Stimulated activated CD8-positive, alpha-beta memory T cell treated with anti-CD3 and anti-CD28 coated beads, Interleukin-2, amount 100 ng/mL, for 48 hours (primary cell): ENCODE data around the gene SART3.
"Not testable (repeated sequence)": the region's sequence is repeated elsewhere in the genome, so short reads cannot be mapped to it uniquely, and the experiment has no call there.

Experiments
- DNase-seq, 2 donors: peaks; one replicate each; pipeline ENCODE4 v3.0.0-alpha.2; 2020; ENCODE audit warnings: low read depth in 2 of 2

Gene SART3

GRCh38 chr12:108597559-108598471 lies 36.8 kb upstream of the SART3 start, which contains the start of gene TMEM119:
Gene TMEM119 (minus strand): TSS chr12:108598084. CDS start chr12:108592383, 5,701 bp downstream.
- no peak for DNase-seq

DNA sequence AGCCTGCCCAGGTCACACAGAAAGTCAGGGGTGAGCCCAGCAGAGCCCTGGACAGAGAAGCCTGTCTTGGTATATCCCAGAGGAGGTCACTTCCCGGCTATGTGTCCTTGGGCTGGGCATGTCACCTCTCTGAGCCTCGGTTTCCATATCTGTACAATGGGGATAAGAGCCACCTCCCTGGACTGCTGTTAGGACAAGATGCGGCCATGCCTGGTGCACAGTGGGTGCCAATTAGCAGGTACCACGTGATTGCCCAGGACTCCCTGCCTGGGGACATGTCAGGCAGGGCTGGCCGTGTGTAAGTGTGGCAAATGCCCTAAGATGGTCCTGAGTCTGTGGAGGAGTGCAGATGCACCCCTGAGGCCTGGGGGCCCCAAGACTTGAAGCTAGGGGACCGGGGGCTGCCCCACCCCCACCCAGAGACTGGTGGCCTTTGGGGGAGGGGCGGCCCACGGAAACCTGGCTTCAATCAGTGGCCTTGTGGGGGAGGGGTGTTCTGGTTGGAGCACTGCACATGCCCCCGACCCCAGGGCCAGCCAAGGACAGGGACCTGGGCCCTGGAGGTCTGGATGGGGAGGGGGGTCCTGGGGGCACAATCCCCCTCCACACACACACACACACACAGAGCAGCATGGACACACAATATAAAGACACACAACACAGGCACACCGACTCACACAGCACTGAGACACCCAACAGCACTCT lies 36.0 kb upstream of the SART3 start:
- DNase-seq = no peak

DNA sequence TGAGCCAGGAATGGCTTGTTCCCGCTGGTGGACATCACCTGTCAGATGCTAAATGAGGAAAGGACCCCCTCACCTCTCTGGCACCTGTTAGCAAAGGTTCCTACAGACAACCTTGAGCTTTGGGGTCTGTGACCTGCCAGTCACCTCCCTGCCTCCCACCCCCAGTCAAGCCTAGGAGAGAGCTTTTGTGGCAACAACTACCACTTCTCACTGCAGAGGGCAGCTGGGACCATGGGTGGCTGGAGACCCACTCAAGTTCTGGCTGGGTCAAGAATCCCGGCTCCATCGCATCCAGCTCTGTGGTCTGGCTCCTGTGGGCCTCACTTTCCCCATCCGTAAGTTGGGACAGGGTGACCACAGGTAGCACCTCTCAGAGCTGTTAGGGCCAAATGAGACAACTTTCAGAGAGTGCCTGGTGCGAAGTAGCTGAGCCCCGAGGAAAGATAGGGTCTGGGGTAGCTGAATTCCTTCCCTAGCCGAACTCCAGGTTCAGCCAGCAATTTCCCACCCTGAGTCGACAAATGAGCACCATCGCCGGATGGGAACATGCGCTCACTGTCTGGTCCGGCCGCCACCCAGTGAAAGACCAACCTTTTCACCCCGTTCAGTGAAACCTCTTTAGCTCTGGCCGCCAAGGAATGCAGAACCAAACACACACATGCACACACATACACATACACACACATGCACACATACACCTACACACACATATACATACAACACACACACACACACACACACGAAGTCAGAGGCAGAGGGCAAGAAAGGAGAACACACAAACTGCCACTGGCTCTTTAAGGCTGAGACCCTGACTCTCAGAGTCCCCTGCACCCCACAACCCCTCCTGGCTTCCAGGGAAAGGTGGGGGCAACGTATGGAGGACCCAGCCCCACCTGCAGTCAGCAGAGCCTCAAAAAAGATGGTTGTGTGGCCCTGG lies 35.0 kb upstream of the SART3 start:
- no peak for DNase-seq

- DNase-seq = no peak
Observed at GRCh38 chr12:108594960-108595710, 34.2 kb upstream of the SART3 start.

DNA sequence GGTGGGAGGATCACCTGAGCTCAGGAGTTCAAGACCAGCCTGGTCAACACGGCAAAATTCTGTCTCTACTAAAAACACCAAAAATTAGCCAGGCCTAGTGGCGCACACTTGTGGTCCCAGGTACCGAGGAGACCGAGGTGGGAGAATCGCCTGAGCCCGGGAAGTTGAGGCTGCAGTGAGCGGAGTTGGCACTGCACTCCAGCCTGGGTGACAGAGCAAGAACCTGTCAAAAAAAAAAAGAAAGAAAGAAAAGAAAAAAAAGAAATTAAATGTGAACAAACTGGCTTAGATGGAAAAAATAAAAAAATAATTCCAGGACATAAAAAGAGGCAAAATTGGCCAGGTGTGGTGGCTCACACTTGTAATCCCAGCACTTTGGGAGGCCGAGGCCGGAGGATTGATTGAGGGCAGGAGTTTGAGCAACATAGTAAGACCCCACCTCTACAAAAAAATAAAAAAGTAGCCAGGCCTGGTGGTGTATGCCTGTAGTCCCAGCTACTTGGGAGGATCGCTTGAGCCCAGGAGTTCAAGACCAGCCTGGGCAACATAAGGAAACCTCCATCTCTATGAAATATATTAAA lies 33.4 kb upstream of the SART3 start:
- DNase-seq = no peak

DNA sequence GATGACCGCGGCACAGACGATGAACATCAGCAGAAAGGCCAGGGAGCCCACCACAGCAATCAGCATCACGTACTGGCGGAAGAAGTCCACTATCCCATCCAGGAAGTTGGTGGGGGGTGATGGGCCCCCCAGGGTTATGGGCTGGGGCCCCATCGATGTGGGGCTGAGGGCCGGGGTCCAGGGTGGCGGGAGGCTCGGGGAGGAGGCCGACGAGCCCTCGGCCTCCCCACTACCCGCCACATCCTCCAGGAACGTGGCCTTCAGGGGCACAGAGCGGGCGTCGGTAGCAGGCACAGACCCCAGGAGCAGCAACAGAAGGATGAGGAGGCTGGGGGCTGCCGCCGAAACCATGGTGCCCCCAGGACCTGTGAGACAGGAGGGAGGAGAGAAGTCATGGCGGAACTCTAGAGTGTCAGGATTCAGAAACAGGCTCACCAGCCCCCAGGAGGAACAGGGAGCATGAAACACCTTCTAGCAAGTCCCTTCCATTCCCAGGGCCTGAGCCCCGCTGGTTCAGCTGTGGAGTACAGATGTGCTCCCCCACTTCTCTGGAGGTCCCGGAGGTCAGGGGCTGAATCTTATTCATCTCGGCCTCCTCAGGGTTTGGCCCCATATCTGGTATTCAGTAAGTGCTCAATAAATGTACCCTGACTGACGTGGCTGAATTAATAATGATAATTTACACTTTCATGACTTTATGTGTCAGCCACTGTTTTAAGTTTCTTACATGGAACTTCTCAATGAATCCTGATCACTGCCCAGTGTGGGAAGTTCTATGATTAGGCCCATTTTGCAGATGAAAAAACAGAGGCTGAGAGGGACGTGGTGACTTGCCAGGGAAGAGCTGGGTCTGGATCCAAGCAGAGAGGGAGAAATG lies 31.3 kb upstream of the SART3 start:
- DNase-seq = no peak

DNA sequence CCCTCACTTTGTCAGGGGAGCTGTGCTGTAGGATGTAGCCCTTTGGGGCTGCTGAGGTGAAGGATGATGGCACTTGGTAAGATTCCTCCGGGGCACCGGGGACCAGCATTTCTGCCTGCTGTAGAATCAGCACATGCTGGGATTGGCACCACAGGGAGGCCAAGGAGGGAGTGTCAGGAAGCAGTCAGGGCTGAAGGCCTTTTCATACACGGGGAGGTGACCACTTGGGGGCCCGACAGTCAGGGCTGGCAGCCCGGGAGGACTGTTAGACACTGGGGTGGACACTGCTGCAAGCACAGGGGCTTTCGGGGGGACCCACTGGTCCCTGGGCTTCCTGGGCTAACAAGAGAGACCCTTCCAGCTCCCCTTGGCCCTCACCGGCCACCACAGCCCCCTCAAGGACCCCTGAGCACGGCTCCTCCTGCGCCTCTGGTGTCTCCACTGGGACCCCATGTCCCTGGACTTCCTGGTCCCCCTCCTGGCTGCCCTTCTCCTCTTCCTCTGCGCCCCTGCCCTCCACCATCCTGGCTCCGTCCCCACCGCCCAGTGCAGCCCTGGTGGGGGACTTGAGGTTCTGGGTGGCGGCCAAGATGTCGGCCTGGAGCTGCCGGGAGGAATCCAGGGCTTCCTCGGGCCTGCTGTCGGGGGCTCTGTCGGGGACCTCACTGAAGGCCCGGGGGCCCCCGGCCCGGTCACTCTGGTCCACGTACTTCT lies 30.5 kb upstream of the SART3 start:
- DNase-seq = no peak

- not testable (repeated sequence) for DNase-seq
Observed at GRCh38 chr12:108590463-108590862, 29.5 kb upstream of the SART3 start.

DNA sequence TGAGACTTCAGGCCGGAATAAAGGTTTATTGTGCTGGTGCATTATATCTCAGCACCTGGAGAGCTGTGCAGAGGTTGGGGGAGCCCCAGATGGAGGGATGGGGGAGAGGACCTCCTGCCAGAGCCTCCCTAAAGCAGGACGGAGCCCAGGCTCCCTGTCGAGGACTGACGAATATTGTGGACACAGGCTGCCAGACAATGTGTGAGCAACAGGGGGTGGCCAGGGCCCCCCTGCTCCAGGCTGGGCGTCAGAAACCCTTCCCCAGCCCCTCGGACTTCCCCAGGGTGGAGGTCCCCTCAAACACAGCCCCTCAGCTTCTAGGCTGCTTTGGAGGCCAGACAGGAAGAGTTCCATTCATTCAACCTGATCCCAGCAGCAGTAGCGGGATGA lies 28.9 kb upstream of the SART3 start:
- DNase-seq = no peak

DNA sequence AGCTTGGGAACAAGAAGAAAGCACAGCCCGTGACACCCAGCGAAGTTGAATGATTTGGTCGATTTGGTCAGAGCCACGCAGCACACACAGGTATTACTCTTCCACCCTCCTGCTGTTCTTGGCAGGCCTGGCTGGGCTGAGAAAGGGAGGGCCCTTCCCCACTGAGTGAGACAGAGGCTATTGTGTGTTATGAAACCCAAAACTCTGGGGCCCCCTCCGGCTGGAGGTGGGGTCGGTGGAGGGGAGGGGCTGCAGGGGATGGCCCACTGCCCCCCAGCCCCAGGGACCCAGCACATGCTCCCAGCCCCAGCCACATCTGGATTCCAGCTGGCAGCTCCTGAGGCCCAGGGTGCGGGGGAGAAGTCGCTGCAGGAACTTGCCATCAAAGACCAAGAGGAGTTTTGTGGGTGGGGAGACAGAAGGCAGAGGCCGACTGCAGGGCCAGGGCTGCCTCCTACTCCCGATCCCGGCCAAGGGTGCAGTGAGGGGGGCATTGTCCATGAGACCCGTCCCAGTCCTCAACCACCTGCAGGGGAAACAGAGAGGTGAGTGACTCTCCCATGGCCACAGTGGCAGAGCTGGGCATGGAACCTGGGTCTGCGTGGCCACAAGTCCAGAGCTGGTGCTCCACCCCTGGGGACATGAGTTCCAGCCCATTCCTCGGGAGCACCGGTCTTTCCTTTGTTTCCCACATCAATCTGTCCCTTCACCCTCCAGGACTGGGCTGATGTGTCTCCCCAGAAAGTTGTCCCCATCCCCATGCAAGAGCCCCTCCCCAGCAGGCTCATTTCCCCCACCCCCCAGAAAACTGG lies 28.3 kb upstream of the SART3 start:
- no peak for DNase-seq

DNA sequence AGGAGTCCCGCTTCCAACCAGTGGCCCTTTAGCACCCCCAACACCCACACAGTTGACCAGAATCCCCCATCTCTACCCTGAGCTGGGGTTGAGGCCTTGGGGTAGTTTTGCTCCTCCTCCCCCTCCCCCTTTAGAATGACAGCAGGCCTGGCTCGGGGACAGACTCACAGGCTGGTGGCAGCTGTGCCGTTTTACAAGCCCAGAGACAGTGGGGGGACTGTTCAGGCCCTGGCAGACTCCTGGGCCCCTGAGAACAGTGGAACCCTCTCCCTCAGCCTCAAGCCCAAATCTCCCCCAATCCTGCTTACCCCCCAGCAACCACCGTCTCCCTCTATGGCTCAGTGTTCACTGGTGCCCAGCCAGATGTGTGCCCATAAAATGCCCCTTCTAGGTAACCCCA lies 26.9 kb upstream of the SART3 start:
- no peak for DNase-seq

DNA sequence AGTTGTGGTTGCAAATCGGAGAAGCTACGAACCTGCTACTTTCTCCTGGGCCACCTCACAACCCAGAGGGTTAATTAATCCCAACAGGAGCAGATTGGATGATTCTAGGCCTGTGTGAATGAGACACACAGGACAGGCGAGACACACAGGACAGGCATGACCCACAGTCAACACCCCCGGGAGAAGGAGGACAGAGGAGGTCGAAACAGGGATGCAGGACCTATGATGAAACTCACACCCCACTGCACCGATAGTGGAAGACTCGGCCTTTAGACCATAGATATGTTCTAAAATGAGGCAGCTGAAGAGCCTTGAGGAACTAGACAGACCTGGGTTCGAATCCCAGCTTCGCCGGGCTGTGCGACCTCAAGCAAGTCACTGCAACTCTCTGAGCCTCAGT lies 25.3 kb upstream of the SART3 start:
- DNase-seq = no peak

DNA sequence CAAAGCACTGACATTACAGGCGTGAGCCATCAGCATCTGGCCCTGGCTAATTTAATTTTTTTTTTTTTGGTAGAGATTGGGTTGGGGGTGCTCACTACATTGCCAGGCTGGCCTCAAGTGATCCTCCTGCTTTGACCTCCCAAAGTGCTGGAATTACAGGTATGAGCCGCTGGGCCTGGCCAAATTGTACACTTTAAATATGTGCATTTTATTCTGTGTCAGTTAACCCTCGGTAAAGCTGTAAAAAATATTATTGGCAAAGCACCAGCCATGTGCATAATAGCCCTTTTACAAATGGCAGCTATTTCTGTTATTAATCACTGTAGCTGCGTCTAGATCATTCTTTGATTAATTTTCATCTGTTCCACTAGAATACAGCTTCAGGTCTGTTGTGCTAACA lies 24.9 kb upstream of the SART3 start:
- no peak for DNase-seq

- no peak for DNase-seq
Observed at GRCh38 chr12:108584456-108585065, 23.6 kb upstream of the SART3 start.

- no peak for DNase-seq
Observed at GRCh38 chr12:108583991-108584390, 23.0 kb upstream of the SART3 start.

DNA sequence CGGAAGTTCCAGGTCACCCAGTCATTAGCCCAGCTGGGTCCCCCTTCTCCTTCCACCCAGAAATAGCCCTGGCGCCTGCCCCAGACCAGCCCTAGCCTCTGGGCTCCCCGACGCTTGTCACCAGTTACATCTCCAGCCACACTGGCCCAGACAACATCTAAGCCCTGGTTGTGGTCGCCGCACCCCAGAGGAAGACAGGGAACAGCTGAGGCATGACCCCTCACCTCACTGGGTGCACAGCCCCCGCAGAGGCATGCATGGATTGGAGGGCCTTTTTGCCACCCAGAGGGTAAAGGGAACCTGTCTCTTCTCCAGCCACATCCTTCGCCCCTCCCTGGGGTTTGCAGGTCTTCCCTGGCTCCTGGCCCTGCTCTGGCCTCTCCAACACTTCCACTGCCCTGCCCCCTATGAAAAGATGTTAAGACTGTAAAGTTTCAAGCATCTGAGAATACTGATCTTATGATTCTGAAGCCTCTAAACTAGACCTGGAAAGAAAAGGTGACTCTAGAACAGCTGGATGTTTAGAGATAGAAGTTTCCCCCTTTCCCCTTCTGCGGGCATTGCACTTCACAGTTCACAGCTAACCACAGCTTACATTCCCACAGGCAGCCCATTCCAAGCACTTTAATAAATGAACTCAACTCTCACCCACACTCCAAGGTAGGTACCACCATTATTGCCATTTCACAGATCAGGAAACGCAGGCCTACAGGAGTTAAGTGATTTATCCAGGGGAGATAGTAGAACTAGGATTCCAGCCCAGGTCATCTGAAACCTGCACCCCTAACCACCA lies 22.2 kb upstream of the SART3 start:
- DNase-seq = no peak

DNA sequence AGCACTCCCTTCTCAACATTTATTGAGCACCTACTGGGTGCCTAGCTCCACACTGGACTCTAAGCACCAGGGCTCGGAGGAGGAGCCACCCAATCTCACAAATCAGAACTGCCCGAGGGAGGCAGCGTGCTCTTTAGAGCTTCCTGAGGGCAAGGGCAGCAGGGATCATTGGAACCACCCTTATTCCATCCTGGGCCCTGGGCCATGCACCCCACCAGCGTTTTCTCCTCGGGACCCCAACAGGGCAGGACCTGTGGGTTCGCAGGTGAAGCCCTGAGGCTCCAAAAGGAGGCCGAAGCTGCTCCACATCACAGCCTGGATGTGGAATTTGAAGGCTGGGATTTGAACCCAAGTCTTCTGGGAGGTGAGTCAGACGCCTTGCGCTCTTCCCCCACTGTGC lies 21.5 kb upstream of the SART3 start:
- no peak for DNase-seq
